HepG2 (cell line): Measurements from ENCODE around the gene FYTTD1. TPM values are rescaled to one million over a fixed set of nuclear protein-coding genes. Genes with fewer than 3 reads are reported as not detected.

Experiments used
- ATAC-seq: fragments of 200-7000 bp; cut with Tn5 transposase; 3 replicates; pipeline ENCODE4 v1.9.1; 2020; ENCODE audit warnings: mild to moderate bottlenecking, moderate library complexity
- BruUV-seq: library from RNA; stranded (reverse); fragments of 400-500 nt; replicated peaks from 2 replicates; lab custom pipeline; 2021; lab: Mats Ljungman, UMichigan
- CTCF ChIA-PET: fragments of 300-600 bp; formaldehyde crosslinking; extraction: SDS; loops from one replicate; lab custom pipeline; 2021; ENCODE audit warnings: low total read pairs, inconsistent platforms, low intra/inter-chr PET ratio; lab: Yijun Ruan, JAX
- POLR2A ChIA-PET: fragments of 350-600 bp; sonication (Branson Sonifier 250); formaldehyde crosslinking; loops from one replicate; lab custom pipeline; 2020; ENCODE audit warnings: antibody characterized with exemption, inconsistent platforms; lab: Yijun Ruan, JAX
- DNase-seq: peaks from one replicate; pipeline ENCODE4 v3.0.0-alpha.2; 2015; ENCODE audit warnings: low spot score
- FAIRE-seq: peaks from 3 replicates; lab custom pipeline; 2011; peaks lifted over from hg19 to GRCh38; lab: Jason Lieb, UNC
- H2AFZ ChIP-seq: one replicate; pipeline ENCODE4 v1.6.1; 2011; ENCODE audit warnings: low read length, inconsistent platforms
- H3K27ac ChIP-seq: fragments of 300-600 bp; 3 replicates; pipeline ENCODE4 v1.8.0; 2011; ENCODE audit warnings: mixed run types, mild to moderate bottlenecking, mixed read lengths, low read length, inconsistent platforms; ENCODE audit not compliant: insufficient read depth; ENCODE audit errors: extremely low read length
- H3K27me3 ChIP-seq, 2 experiments: fragments of 200-600 bp in 1 of 2; 2 replicates in 1 of 2; 3 replicates in 1 of 2; pipeline versions ENCODE4 v1.6.0 to v1.8.0; 2011; ENCODE audit warnings: low read length in 2 of 2, mild to moderate bottlenecking in 2 of 2, moderate library complexity in 2 of 2, inconsistent platforms in 1 of 2; ENCODE audit not compliant: insufficient read depth in 2 of 2, control insufficient read depth in 1 of 2
- H3K36me3 ChIP-seq, 2 experiments: fragments of 200-600 bp in 1 of 2; replicated peaks in 1 of 2; 2 replicates in 1 of 2; 3 replicates in 1 of 2; pipeline versions ENCODE4 v1.5.1 to v1.8.0; 2011; ENCODE audit warnings: low read length in 2 of 2, inconsistent platforms in 1 of 2; ENCODE audit not compliant: insufficient read depth in 2 of 2, control insufficient read depth in 1 of 2
- H3K4me1 ChIP-seq: 2 replicates; pipeline ENCODE4 v1.5.1; 2012; ENCODE audit warnings: low read length, inconsistent platforms; ENCODE audit not compliant: insufficient read depth
- H3K4me2 ChIP-seq: 2 replicates; pipeline ENCODE4 v1.6.0; 2011; ENCODE audit warnings: low read depth, low read length, inconsistent platforms
- H3K4me3 ChIP-seq, 3 experiments: fragments of 200-600 bp in 1 of 3; sonication (generic), shearing (Covaris generic) in 1 of 3; replicated peaks in 1 of 3; 2 replicates each; pipeline ENCODE4 v1.5.1; 2011 to 2016; ENCODE audit warnings: low read length in 3 of 3, inconsistent platforms in 2 of 3, low read depth in 2 of 3, mild to moderate bottlenecking in 2 of 3, control low read depth in 1 of 3, mixed read lengths in 1 of 3; ENCODE audit not compliant: insufficient read depth in 1 of 3
- H3K79me2 ChIP-seq: one replicate; pipeline ENCODE4 v1.6.1; 2011; ENCODE audit warnings: low read length, inconsistent platforms; ENCODE audit not compliant: insufficient read depth
- H3K9ac ChIP-seq: 2 replicates; pipeline ENCODE4 v1.6.0; 2011; ENCODE audit warnings: mild to moderate bottlenecking, low read depth, low read length, inconsistent platforms; ENCODE audit not compliant: insufficient read depth
- H3K9me3 ChIP-seq: 2 replicates; pipeline ENCODE4 v1.5.1; 2012; ENCODE audit warnings: mild to moderate bottlenecking, low read length
- H4K20me1 ChIP-seq: 2 replicates; pipeline ENCODE4 v1.6.0; 2011; ENCODE audit warnings: inconsistent platforms, mild to moderate bottlenecking, low read length, moderate library complexity; ENCODE audit not compliant: insufficient read depth
- BRCA1 ChIP-seq: sonication (generic); formaldehyde crosslinking; IDR thresholded peaks from 2 replicates; pipeline ENCODE4 v1.4.0; 2020; ENCODE audit warnings: missing genetic modification reagents
- FOXC1 ChIP-seq: sonication (generic); formaldehyde crosslinking; IDR thresholded peaks from 2 replicates; pipeline ENCODE4 v1.8.0; 2022; ENCODE audit warnings: mild to moderate bottlenecking, missing genetic modification reagents, borderline replicate concordance
- FOXK1 ChIP-seq: sonication (generic); formaldehyde crosslinking; IDR thresholded peaks from 2 replicates; pipeline ENCODE4 v1.4.0; 2020; ENCODE audit warnings: low read depth, missing genetic modification reagents, borderline replicate concordance
- ZBTB43 ChIP-seq: sonication (generic); formaldehyde crosslinking; conservative IDR thresholded peaks from 2 replicates; pipeline ENCODE4 v1.4.0; 2020; ENCODE audit warnings: missing genetic modification reagents
- ZNF609 ChIP-seq: sonication (generic); formaldehyde crosslinking; IDR thresholded peaks from 2 replicates; pipeline ENCODE4 v1.4.0; 2020; ENCODE audit warnings: mild to moderate bottlenecking, missing genetic modification reagents, borderline replicate concordance
- ZNF691 ChIP-seq: sonication (generic); formaldehyde crosslinking; IDR thresholded peaks from 2 replicates; pipeline ENCODE4 v1.4.0; 2020; ENCODE audit warnings: missing genetic modification reagents, low read depth, mild to moderate bottlenecking, borderline replicate concordance
- ZNF83 ChIP-seq: sonication (generic); formaldehyde crosslinking; IDR thresholded peaks from 2 replicates; pipeline ENCODE4 v1.4.0; 2020; ENCODE audit warnings: missing genetic modification reagents, mild to moderate bottlenecking, borderline replicate concordance
- ZZZ3 ChIP-seq: sonication (generic); formaldehyde crosslinking; IDR thresholded peaks from 2 replicates; pipeline ENCODE4 v1.4.0; 2020; ENCODE audit warnings: missing genetic modification reagents, mild to moderate bottlenecking, borderline replicate concordance
- WGBS: methylation state at CpG from one replicate; pipeline ENCODE4 v1.1.6; 2017; ENCODE audit warnings: low lambda C conversion rate; 5-methylcytosine and 5-hydroxymethylcytosine counted together
- in situ Hi-C: cut with HindIII; loops from 2 replicates; pipeline ENCODE4 v1.10.0; 2017; ENCODE audit warnings: low pct_unique_long_range_greater_than_20kb; ENCODE audit not compliant: extremely low pct_ligation_motif_present
- intact Hi-C: fragments of 100-400 bp; cut with micrococcal nuclease; formaldehyde crosslinking; loops from one replicate; pipeline ENCODE4 v1.10.0; 2022; ENCODE audit not compliant: unreplicated experiment
- polyA plus RNA-seq, 8 experiments: library from polyadenylated mRNA; depleted of rRNA in 3 of 8; stranded (reverse) in 7 of 8; unstranded in 1 of 8; fragments of >200 nt; fragmentation: Illumina TruSeq in 4 of 8; extraction: Trizol in 4 of 8; gene quantifications; 2 replicates each; pipeline versions ENCODE4 v1.2.1 to v1.2.3, GENCODE V29; 2011 to 2016; ENCODE audit warnings: low read depth in 4 of 8, missing spikeins in 1 of 8, mixed read lengths in 1 of 8; ENCODE audit not compliant: insufficient read depth in 1 of 8
- total RNA-seq, 5 experiments: library from RNA; depleted of rRNA; stranded (reverse); fragments of >200 nt; fragmentation: Illumina TruSeq; extraction: Trizol; gene quantifications; 2 replicates each; pipeline ENCODE4 v1.2.3, GENCODE V29; 2016; ENCODE audit warnings: low read depth in 1 of 5
- TF ChIP-seq, protein P1 (sequence below): sonication (generic); formaldehyde crosslinking; IDR thresholded peaks from 2 replicates; pipeline ENCODE4 v1.4.0; 2020; ENCODE audit warnings: missing genetic modification reagents, mild to moderate bottlenecking, borderline replicate concordance
- TF ChIP-seq, protein P2 (sequence below): sonication (generic); formaldehyde crosslinking; IDR thresholded peaks from 2 replicates; pipeline ENCODE4 v1.4.0; 2020; ENCODE audit warnings: mild to moderate bottlenecking, missing genetic modification reagents

The FYTTD1 gene
- total and polyA plus RNA-seq, 2 of the 13 experiments (the other 11 are each of a cell fraction or from before 2014, with no cell fraction given): 6.5 to 28.8 TPM

- ATAC-seq: no peak
- H2AFZ ChIP-seq: no peak overlapping the region
- no peak for TF ChIP-seq ZBTB43 (CRISPR knock-in tag)
- TF ChIP-seq, protein P1, sequence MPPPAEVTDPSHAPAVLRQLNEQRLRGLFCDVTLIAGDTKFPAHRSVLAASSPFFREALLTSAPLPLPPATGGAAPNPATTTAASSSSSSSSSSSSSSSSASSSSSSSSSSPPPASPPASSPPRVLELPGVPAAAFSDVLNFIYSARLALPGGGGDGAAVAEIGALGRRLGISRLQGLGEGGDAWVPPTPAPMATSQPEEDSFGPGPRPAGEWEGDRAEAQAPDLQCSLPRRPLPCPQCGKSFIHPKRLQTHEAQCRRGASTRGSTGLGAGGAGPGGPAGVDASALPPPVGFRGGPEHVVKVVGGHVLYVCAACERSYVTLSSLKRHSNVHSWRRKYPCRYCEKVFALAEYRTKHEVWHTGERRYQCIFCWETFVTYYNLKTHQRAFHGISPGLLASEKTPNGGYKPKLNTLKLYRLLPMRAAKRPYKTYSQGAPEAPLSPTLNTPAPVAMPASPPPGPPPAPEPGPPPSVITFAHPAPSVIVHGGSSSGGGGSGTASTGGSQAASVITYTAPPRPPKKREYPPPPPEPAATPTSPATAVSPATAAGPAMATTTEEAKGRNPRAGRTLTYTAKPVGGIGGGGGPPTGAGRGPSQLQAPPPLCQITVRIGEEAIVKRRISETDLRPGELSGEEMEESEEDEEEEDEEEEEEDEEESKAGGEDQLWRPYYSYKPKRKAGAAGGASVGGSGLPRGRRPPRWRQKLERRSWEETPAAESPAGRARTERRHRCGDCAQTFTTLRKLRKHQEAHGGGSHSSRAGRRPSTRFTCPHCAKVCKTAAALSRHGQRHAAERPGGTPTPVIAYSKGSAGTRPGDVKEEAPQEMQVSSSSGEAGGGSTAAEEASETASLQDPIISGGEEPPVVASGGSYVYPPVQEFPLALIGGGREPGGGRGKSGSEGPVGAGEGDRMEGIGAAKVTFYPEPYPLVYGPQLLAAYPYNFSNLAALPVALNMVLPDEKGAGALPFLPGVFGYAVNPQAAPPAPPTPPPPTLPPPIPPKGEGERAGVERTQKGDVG (CRISPR knock-in tag): no peak
- no peak for TF ChIP-seq ZNF609
- no peak for TF ChIP-seq ZZZ3 (CRISPR knock-in tag)
- TF ChIP-seq, protein P2, sequence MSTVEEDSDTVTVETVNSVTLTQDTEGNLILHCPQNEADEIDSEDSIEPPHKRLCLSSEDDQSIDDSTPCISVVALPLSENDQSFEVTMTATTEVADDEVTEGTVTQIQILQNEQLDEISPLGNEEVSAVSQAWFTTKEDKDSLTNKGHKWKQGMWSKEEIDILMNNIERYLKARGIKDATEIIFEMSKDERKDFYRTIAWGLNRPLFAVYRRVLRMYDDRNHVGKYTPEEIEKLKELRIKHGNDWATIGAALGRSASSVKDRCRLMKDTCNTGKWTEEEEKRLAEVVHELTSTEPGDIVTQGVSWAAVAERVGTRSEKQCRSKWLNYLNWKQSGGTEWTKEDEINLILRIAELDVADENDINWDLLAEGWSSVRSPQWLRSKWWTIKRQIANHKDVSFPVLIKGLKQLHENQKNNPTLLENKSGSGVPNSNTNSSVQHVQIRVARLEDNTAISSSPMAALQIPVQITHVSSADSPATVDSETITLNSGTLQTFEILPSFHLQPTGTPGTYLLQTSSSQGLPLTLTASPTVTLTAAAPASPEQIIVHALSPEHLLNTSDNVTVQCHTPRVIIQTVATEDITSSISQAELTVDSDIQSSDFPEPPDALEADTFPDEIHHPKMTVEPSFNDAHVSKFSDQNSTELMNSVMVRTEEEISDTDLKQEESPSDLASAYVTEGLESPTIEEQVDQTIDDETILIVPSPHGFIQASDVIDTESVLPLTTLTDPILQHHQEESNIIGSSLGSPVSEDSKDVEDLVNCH (CRISPR knock-in tag): no peak
- no peak for TF ChIP-seq FOXC1 (CRISPR knock-in tag)
- no peak for TF ChIP-seq ZNF691
- no peak for TF ChIP-seq ZNF83
- TF ChIP-seq BRCA1 (CRISPR knock-in tag): no peak
- no peak for TF ChIP-seq FOXK1 (CRISPR knock-in tag)
- intact Hi-C loops (no loop called here), in situ Hi-C loops (no loop called here)
- POLR2A ChIA-PET: interaction anchor here (1.1 to 1.7 kb wide), 2 partner anchors 9 to 11 kb away, joined by 3 to 4 read pairs; partner anchors contain the start of gene RUBCN
- no peak overlapping the region for H3K9ac ChIP-seq
- H3K4me3 ChIP-seq: no peak overlapping the region
- H3K27ac ChIP-seq: no peak overlapping the region
- H3K4me1 ChIP-seq: peaks cover 31% of the 10 kb centered on the region
- H3K79me2 ChIP-seq: no peaks in the 10 kb centered on the region
- no peaks in the 10 kb centered on the region for H3K9me3 ChIP-seq
- 35% methylated on average over 4 of the region's 4 CpGs for WGBS
- H3K36me3 ChIP-seq: no peaks in the 10 kb centered on the region
- no peaks in the 10 kb centered on the region for H4K20me1 ChIP-seq
- peaks cover 0 to 5% of the 10 kb centered on the region in 2 experiments; a peak in 2 of 5 replicates for H3K27me3 ChIP-seq
- H3K4me2 ChIP-seq: peak overlapping the region; percentile 55
- CTCF ChIA-PET: no interaction called here
- no peak for FAIRE-seq
- BruUV-seq: no TSS peak
- no peak for DNase-seq
These were observed 2.9 kb upstream of the FYTTD1 start for GRCh38 chr3:197746801-197747237.
